ENCODE measurements around the gene TACC2.
"Not testable (repeated sequence)": the region's sequence is repeated elsewhere in the genome, so short reads cannot be mapped to it uniquely, and the experiment has no call there.

The TACC2 gene

GRCh38 chr10:122023257-122023656, 34.3 kb downstream of the TACC2 start:
- not testable (repeated sequence) for DNase-seq (ENCODE audit: low read depth)

GRCh38 chr10:122029499-122030199, 40.7 kb downstream of the TACC2 start:
- DNase-seq (ENCODE audit: low read depth), result no peak

- DNase-seq (ENCODE audit: low read depth), result no peak
Observed at GRCh38 chr10:122030200-122030552, 41.2 kb downstream of the TACC2 start.

- DNase-seq (ENCODE audit: low read depth), result no peak
Observed at GRCh38 chr10:122033224-122033926, 44.4 kb downstream of the TACC2 start.

GRCh38 chr10:122034149-122034756, 45.3 kb downstream of the TACC2 start:
- DNase-seq (ENCODE audit: low read depth), result peak; percentile 72

GRCh38 chr10:122040786-122041185, 51.8 kb downstream of the TACC2 start:
- DNase-seq (ENCODE audit: low read depth), result no peak

GRCh38 chr10:122042836-122043235, 53.9 kb downstream of the TACC2 start:
- DNase-seq (ENCODE audit: low read depth), result no peak

- DNase-seq (ENCODE audit: low read depth), result no peak
Observed at GRCh38 chr10:122044045-122044661, 55.2 kb downstream of the TACC2 start.

GRCh38 chr10:122044713-122045112, 55.8 kb downstream of the TACC2 start:
- no peak for DNase-seq (ENCODE audit: low read depth)

GRCh38 chr10:122045212-122045611, 56.2 kb downstream of the TACC2 start:
- no peak for DNase-seq (ENCODE audit: low read depth)

GRCh38 chr10:122047560-122047959, 58.6 kb downstream of the TACC2 start:
- no peak for DNase-seq (ENCODE audit: low read depth)

- no peak for DNase-seq (ENCODE audit: low read depth)
Observed at GRCh38 chr10:122049076-122049475, 60.1 kb downstream of the TACC2 start.

GRCh38 chr10:122050311-122050710, 61.3 kb downstream of the TACC2 start:
- no peak for DNase-seq (ENCODE audit: low read depth)

GRCh38 chr10:122050811-122051210, 61.8 kb downstream of the TACC2 start:
- no peak for DNase-seq (ENCODE audit: low read depth)

- peak; percentile 58 for DNase-seq (ENCODE audit: low read depth)
Observed at GRCh38 chr10:122051609-122052385, 62.8 kb downstream of the TACC2 start.

- DNase-seq (ENCODE audit: low read depth), result peak; percentile 54
Observed at GRCh38 chr10:122052701-122053100, 63.7 kb downstream of the TACC2 start.

- no peak for DNase-seq (ENCODE audit: low read depth)
Observed at GRCh38 chr10:122053314-122053713, 64.4 kb downstream of the TACC2 start.

GRCh38 chr10:122054048-122055025, 65.4 kb downstream of the TACC2 start:
- peak; percentile 61 for DNase-seq (ENCODE audit: low read depth)

- DNase-seq (ENCODE audit: low read depth), result no peak
Observed at GRCh38 chr10:122055252-122055651, 66.3 kb downstream of the TACC2 start.

GRCh38 chr10:122056431-122057094, 67.6 kb downstream of the TACC2 start:
- no peak for DNase-seq (ENCODE audit: low read depth)

Measured in amniotic epithelial cell (primary cell).